HCT116 (cell line): Measurements from ENCODE around the gene MCCD1. TPM values are rescaled to one million over a fixed set of nuclear protein-coding genes. Genes with fewer than 3 reads are reported as not detected.

Source experiments
- ATAC-seq: fragments of 200-7000 bp; cut with Tn5 transposase; 2 replicates; pipeline ENCODE4 v1.9.1; 2020; ENCODE audit warnings: mild to moderate bottlenecking, moderate library complexity
- BruUV-seq: library from RNA; stranded (reverse); fragments of 400-500 nt; replicated peaks from 2 replicates; lab custom pipeline; 2021; lab: Mats Ljungman, UMichigan
- CTCF ChIA-PET: fragments of 300-600 bp; sonication (Branson Sonifier 250); formaldehyde crosslinking; loops from one replicate; lab custom pipeline; 2021; ENCODE audit warnings: antibody characterized with exemption; lab: Charles Lee
- POLR2A ChIA-PET: fragments of 300-600, 350-600 bp; sonication (Branson Sonifier 250); formaldehyde crosslinking; loops from one replicate; lab custom pipeline; 2021; ENCODE audit warnings: antibody characterized with exemption; lab: Charles Lee
- RAD21 ChIA-PET, 2 experiments: fragments of 300-600 bp; sonication (Branson Sonifier 250); formaldehyde crosslinking; loops; one replicate each; lab custom pipeline; 2023; ENCODE audit warnings: low total read pairs in 2 of 2; ENCODE audit not compliant: uncharacterized antibody in 2 of 2, unreplicated experiment in 2 of 2, low non-redundant PET in 1 of 2; lab: Charles Lee
- DNase-seq: peaks from one replicate; pipeline ENCODE4 v3.0.0-alpha.2; 2010; ENCODE audit warnings: low read depth, low spot score
- H2AFZ ChIP-seq: fragments of 200-600 bp; shearing (Covaris generic), sonication (generic); 2 replicates; pipeline ENCODE4 v1.6.1; 2017; ENCODE audit warnings: low read depth, mixed run types, mixed read lengths, antibody characterized with exemption, low read length; ENCODE audit not compliant: poor library complexity, severe bottlenecking
- H3K27ac ChIP-seq: 2 replicates; pipeline ENCODE4 v1.5.1; 2012; ENCODE audit warnings: low read depth, low read length
- H3K27me3 ChIP-seq: fragments of 200-600 bp; sonication (generic); 2 replicates; pipeline ENCODE4 v1.6.1; 2016; ENCODE audit warnings: mixed run types, low read length, mixed read lengths; ENCODE audit not compliant: insufficient read depth
- H3K36me3 ChIP-seq, 2 experiments: fragments of 200-500 bp in 1 of 2; fragments of 200-600 bp in 1 of 2; sonication (Bioruptor generic) in 1 of 2; sonication (generic) in 1 of 2; 2 replicates each; pipeline versions ENCODE4 v1.5.1 to v1.6.1; 2014 to 2016; ENCODE audit warnings: low read length in 2 of 2, inconsistent platforms in 1 of 2, mixed read lengths in 1 of 2, mixed run types in 1 of 2; ENCODE audit not compliant: insufficient read depth in 2 of 2, control insufficient read depth in 1 of 2
- H3K4me1 ChIP-seq, 2 experiments: fragments of 200-600 bp in 1 of 2; sonication (generic) in 1 of 2; 2 replicates each; pipeline versions ENCODE4 v1.5.1 to v1.6.1; 2012 to 2017; ENCODE audit warnings: low read length in 2 of 2, inconsistent platforms in 1 of 2, mild to moderate bottlenecking in 1 of 2, mixed read lengths in 1 of 2, mixed run types in 1 of 2, moderate library complexity in 1 of 2; ENCODE audit not compliant: insufficient read depth in 2 of 2, control insufficient read depth in 1 of 2
- H3K4me2 ChIP-seq: fragments of 200-600 bp; sonication (generic); 2 replicates; pipeline ENCODE4 v1.6.1; 2017; ENCODE audit warnings: mixed run types, low read length, mixed read lengths
- H3K4me3 ChIP-seq, 2 experiments: fragments of 200-600 bp in 1 of 2; sonication (generic) in 1 of 2; replicated peaks in 1 of 2; 2 replicates each; pipeline ENCODE4 v1.5.1; 2011 to 2016; ENCODE audit warnings: low read length in 2 of 2, control low read depth in 1 of 2, low read depth in 1 of 2, mild to moderate bottlenecking in 1 of 2, mixed read lengths in 1 of 2, mixed run types in 1 of 2
- H3K79me2 ChIP-seq: fragments of 200-600 bp; sonication (generic); 2 replicates; pipeline ENCODE4 v1.6.1; 2017; ENCODE audit warnings: mild to moderate bottlenecking, mixed run types, low read length, moderate library complexity, mixed read lengths; ENCODE audit not compliant: insufficient read depth
- H3K9ac ChIP-seq: fragments of 200-600 bp; sonication (generic); 2 replicates; pipeline ENCODE4 v1.6.1; 2016; ENCODE audit warnings: low read length, mixed read lengths
- H3K9me2 ChIP-seq: fragments of 200-600 bp; sonication (generic), shearing (Covaris generic); 2 replicates; pipeline ENCODE4 v1.6.1; 2017; ENCODE audit warnings: mixed run types, mild to moderate bottlenecking, moderate library complexity; ENCODE audit not compliant: insufficient read depth
- H3K9me3 ChIP-seq, 2 experiments: fragments of 200-500 bp in 1 of 2; fragments of 200-600 bp in 1 of 2; sonication (Bioruptor generic) in 1 of 2; sonication (generic) in 1 of 2; 2 replicates each; pipeline ENCODE4 v1.6.1; 2014 to 2017; ENCODE audit warnings: low read length in 2 of 2, mixed read lengths in 2 of 2, inconsistent platforms in 1 of 2, low read depth in 1 of 2, mild to moderate bottlenecking in 1 of 2, mixed run types in 1 of 2, moderate library complexity in 1 of 2; ENCODE audit not compliant: control insufficient read depth in 1 of 2, insufficient read depth in 1 of 2
- H4K20me1 ChIP-seq: fragments of 200-600 bp; sonication (generic), shearing (Covaris generic); 2 replicates; pipeline ENCODE4 v1.6.1; 2017; ENCODE audit warnings: mixed run types, mild to moderate bottlenecking, moderate library complexity; ENCODE audit not compliant: insufficient read depth
- EZH2 ChIP-seq: fragments of 200-600 bp; sonication (generic); IDR thresholded peaks from 2 replicates; pipeline ENCODE4 v1.6.1; 2017; ENCODE audit warnings: antibody characterized with exemption, mixed run types
- POLR2AphosphoS5 ChIP-seq: IDR thresholded peaks from 2 replicates; pipeline ENCODE4 v1.6.1; 2011; ENCODE audit warnings: mild to moderate bottlenecking, low read depth, low read length, moderate library complexity
- RAD21 ChIP-seq: IDR thresholded peaks from 2 replicates; pipeline ENCODE4 v1.6.1; 2012; ENCODE audit warnings: low read depth, mild to moderate bottlenecking
- ZFX ChIP-seq: fragments of 450-650 bp; IDR thresholded peaks from 2 replicates; pipeline ENCODE4 v1.6.1; 2017
- intact Hi-C: fragments of 100-400 bp; cut with micrococcal nuclease; formaldehyde crosslinking; loops from 2 replicates; pipeline ENCODE4 v1.10.0; 2022
- total RNA-seq: library from RNA; stranded (reverse); gene quantifications from one replicate; pipeline ENCODE4 v1.2.1, GENCODE V29; 2021; ENCODE audit not compliant: unreplicated experiment
- TF ChIP-seq, protein P1 (sequence below), 3 experiments: fragments of 200-600 bp in 1 of 3; sonication (generic) in 1 of 3; IDR thresholded peaks in 2 of 3; conservative IDR thresholded peaks in 1 of 3; 2 replicates each; pipeline ENCODE4 v1.5.1; 2012 to 2017; ENCODE audit warnings: low read depth in 2 of 3, low read length in 2 of 3, antibody characterized with exemption in 1 of 3, borderline replicate concordance in 1 of 3, control low read depth in 1 of 3, mild to moderate bottlenecking in 1 of 3, mixed read lengths in 1 of 3, mixed run types in 1 of 3, moderate library complexity in 1 of 3; ENCODE audit not compliant: insufficient read depth in 1 of 3

The MCCD1 gene
- total RNA-seq, 1 experiment from 2014 or later = not detected

DNA sequence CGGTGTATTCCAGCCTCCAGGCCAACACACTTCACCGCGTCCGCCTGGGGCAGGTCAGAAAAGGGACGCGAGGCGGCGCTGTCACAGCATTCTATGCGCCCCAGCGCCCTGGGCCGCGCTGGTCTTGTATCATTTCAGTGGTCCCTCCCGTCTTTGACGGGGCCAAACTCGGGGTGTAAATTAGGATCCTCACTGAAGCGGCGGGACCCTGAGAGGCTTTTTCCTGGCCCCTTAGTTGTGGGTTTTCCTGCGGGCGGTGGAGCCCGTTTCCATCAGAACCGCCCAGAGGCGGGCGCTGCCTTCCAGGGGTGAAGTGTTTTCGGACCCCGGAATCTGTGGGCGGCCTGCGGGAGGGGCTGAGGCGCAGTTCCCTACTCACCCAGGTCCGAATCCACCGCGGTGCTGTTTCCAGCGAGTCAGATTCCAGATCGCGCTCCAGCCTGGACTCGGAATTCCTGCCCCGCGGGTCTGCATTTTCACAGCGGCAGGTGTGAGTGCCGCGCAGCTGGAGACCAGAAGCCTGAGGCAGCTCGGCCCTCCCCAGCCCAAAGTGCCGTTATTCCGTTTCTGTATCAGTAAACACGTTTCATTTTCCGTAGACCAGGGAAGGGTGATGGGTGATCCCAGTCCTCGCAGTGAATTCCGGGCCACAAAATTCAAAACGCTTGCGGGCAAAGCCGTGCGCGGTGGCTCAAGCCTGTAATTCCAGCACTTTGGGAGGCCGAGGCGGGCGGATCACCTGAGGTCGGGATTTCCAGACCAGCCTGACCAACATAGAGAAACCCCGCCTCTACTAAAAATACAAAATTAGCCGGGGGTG, 34.7 kb upstream of the MCCD1 start:
- BruUV-seq = no TSS peak
- POLR2A ChIA-PET = interaction anchor here (0.8 to 2.2 kb wide), 4 partner anchors 31 to 53 kb away, joined by 3 to 10 read pairs (median 4); partner anchors contain the start of genes ATP6V1G2, DDX39B, MCCD1 and NFKBIL1

More for the DNA sequence above, 34.7 kb upstream of the MCCD1 start:
- peaks cover 5% of the 10 kb centered on the region for H3K79me2 ChIP-seq
- TF ChIP-seq ZFX (0 out of 2 replicates have a peak, but pooled peaks have one; percentile 10), EZH2 (no peak), POLR2AphosphoS5 (peak; percentile 66), RAD21 (peak; percentile 85)
- TF ChIP-seq, protein P1, sequence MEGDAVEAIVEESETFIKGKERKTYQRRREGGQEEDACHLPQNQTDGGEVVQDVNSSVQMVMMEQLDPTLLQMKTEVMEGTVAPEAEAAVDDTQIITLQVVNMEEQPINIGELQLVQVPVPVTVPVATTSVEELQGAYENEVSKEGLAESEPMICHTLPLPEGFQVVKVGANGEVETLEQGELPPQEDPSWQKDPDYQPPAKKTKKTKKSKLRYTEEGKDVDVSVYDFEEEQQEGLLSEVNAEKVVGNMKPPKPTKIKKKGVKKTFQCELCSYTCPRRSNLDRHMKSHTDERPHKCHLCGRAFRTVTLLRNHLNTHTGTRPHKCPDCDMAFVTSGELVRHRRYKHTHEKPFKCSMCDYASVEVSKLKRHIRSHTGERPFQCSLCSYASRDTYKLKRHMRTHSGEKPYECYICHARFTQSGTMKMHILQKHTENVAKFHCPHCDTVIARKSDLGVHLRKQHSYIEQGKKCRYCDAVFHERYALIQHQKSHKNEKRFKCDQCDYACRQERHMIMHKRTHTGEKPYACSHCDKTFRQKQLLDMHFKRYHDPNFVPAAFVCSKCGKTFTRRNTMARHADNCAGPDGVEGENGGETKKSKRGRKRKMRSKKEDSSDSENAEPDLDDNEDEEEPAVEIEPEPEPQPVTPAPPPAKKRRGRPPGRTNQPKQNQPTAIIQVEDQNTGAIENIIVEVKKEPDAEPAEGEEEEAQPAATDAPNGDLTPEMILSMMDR (IDR thresholded peaks at IDR 0.05 in 2 of 3, conservative IDR thresholded peaks at IDR 0.05 in 1 of 3; ENCODE audit: borderline replicate concordance in 1 of 3, insufficient read depth in 1 of 3, low read depth in 2 of 3, low read length in 2 of 3) = peak; percentile 82 to 90 (median 88)
- no peaks in the 10 kb centered on the region for H3K36me3 ChIP-seq
- RAD21 ChIA-PET = interaction anchor here in 1 of 2 experiments (1.2 to 1.3 kb wide), 2 partner anchors 104 kb away, joined by 3 read pairs; no protein-coding TSS in a partner anchor
- CTCF ChIA-PET = interaction anchor here (0.9 to 4.6 kb wide), 6 partner anchors 8 to 407 kb away, joined by 3 to 16 read pairs (median 4); partner anchors contain the start of gene ATP6V1G2
- H3K4me3 ChIP-seq = peak overlapping the region; percentile 74 to 88
- H3K9me3 ChIP-seq = no peaks in the 10 kb centered on the region
- H4K20me1 ChIP-seq = no peaks in the 10 kb centered on the region
- ATAC-seq = peak; percentile 69
- intact Hi-C loops = loop anchor here (2.0 to 5.0 kb wide), 3 partner anchors 53 to 105 kb away; partner anchors contain the start of genes ATP6V1G2 and NFKBIL1
- H3K27me3 ChIP-seq = no peaks in the 10 kb centered on the region
- peak; percentile 66 for DNase-seq
- no peaks in the 10 kb centered on the region for H3K9me2 ChIP-seq
- H3K9ac ChIP-seq = peak overlapping the region; percentile 80
- H2AFZ ChIP-seq = peak overlapping the region; percentile 85
- H3K27ac ChIP-seq = peak overlapping the region; percentile 76
- peaks cover 23 to 45% of the 10 kb centered on the region in 2 experiments for H3K4me1 ChIP-seq
- H3K4me2 ChIP-seq = peak overlapping the region; percentile 98
